ENCODE results near the gene MAGEB6B. TPM values are rescaled to one million over a fixed set of nuclear protein-coding genes. Genes with fewer than 3 reads are reported as not detected.
"Not testable (repeated sequence)": the region's sequence is repeated elsewhere in the genome, so short reads cannot be mapped to it uniquely, and the experiment has no call there.

Gene MAGEB6B, protein sequence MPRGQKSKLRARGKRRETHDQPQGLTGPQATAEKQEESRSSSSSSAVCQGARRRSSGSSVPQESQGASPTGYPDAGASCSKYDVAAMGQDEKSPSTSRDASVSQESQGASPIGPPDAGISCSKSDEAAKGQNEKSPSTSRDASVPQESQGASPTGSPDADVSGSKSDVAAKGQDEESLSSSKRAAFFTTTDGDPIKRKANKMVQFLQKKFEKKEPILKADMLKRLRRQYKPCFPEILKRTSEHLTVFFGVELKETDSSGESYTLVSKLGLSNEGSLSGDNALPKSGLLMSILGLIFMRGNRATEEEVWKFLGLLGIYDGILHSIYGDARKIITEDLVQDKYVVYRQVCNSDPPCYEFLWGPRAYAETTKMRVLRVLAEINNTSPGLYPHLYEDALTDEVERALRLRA
- not detected for total RNA-seq

DNA sequence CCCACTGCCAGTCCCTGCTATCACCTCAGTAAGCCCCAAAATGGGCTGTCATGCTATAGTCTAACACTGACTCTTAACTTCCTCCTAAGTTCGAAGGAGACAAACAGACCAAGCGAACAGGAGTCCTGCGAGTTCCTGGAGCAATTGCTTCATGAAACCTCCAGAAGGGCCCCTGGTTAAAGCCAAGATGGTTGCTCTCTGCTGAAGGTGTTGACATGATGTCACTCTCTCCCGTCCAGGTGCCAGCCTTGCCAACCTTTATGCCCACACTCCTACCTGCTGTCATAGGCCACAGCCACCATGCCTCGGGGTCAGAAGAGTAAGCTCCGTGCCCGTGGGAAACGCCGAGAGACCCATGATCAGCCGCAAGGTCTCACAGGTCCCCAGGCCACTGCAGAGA lies at the start of gene MAGEB6B:
MAGEB6B (plus strand) TSS at position 301 of the 400 bp plus-strand sequence; CDS start at position 301, 0 bp downstream.
- DNase-seq, result no peak

DNA sequence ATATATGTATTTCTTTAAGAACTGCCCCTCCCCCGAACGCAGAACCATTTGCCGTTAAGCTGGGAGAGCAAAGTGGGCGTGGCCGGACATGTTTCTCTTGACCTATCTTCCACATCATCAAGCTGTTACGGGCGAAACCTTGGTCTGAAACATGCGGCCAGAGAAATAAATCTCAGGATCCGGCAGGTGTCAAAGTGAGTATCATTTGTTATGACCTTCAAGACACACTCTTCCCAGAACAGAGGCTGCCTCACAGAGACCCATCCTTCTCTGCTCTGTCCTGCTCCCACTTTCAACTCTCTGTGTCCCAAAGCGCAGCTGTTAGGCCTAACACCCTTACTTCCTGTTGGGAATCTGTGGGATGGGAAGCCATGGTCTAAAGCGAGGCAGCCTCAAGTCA lies 22.1 kb upstream of the MAGEB6B start, which contains the start of gene MAGEB18:
MAGEB18 (plus strand) TSS at position 70 of the 400 bp plus-strand sequence. CDS start 643 bp downstream, outside the sequence.
- no peak for DNase-seq

DNA sequence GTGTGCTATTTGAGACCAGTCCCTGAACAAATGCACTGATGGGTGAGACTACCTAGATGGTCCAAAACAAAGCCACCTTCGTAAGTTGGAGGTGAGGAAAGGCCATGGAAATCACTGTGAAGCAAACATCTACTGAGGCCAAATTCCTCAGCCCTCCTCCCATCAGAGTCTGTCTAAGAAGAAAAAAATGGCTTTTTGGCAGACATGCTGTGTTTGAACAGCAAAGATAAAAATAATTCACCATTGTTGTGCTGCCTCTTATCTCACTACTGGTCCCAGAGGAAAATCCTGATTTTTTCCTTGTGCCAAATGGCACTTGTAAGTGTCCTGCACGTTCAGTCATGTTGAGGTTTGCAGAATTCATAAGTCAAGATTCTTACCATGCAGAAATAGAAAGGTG lies 14.4 kb upstream of the MAGEB6B start:
- no peak for DNase-seq

DNA sequence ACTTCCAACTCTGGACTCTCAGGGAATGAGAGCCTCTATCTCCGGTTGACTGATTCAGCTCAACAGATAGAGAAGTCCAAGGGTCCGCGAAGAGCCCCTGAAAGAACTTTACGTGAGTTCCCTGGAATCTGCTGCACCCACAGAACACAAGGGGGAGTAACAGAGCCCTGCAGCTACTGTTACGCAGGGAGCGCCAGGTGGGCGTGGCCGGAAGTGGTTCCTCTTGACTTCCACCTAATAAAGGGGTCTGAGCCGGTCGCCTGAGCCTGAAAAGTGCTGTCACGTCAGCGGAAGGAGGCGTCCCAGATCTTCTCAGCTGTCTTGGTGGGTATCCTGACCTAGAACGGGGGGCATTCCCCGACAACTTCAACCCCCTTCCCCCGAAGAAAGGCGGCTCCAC lies 31.8 kb downstream of the MAGEB6B start, which contains the start of gene MAGEB6:
MAGEB6 (plus strand) TSS at position 237 of the 400 bp plus-strand sequence. CDS start 1,407 bp downstream, outside the sequence.
- DNase-seq, result no peak

DNA sequence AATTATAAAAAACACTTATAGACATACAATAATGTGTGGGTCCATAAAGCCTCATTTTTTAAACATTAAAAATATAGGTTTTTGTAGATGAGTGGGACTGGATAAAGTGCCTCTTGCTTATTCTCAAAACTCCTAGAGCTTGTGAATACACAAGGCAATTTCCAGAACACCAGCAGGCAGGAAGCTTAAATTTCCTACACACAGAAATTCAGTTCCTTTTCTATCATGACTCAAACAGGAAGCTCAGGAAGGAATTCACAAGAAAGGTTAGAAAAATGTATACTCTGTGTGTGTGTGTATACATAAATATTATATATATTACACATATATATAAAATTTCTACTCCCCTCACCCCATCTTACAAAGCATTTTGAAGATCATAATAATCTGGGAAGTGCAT lies 43.2 kb downstream of the MAGEB6B start:
- DNase-seq, result no peak

DNA sequence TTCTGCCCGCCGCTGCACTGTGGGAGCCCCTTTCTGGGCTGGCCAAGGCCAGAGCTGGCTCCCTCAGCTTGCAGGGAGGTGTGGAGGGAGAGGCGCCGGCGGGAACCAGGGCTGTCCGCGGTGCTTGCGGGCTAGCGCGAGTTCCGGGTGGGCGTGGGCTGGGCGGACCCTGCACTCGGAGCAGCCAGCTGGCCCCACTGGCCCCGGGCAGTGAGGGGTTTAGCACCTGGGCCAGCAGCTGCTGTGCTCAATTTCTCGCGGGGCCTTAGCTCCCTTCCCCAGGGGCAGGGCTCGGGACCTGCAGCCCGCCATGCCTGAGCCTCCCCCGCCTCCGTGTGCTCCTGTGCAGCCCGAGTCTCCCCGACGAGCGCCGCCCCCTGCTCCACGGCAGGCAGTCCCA lies 44.3 kb downstream of the MAGEB6B start:
- DNase-seq, result not testable (repeated sequence)

DNA sequence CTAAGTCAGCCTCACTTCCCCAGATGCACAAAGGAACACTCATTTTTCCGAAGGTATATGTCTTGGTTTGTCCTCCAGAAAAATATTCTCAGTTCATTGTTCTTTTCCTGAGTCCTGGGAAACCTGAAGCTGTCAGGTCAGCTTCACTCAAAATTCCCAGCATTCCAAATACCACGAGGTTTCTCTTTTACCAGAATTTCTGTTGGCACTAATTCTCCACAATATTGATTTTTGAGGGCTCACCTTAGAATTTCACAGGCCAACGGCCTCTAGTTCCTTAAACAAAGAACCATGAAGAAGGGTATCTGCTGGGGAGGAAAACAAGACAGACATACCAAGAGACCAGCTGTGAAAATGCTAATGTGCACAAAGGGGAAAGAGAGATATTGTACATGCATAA lies 47.6 kb downstream of the MAGEB6B start:
- no peak for DNase-seq

Other genes with a start within 250 kb of the MAGEB6B start
- not detected for gene MAGEB18, start 22.3 kb upstream of the MAGEB6B start, total RNA-seq
- not detected for gene MAGEB6, start 31.8 kb downstream of the MAGEB6B start, total RNA-seq
- gene MAGEB5, start 55.6 kb downstream of the MAGEB6B start, total RNA-seq, result not detected

All from tongue (tissue), 2 donors.